ENCODE results near the gene ADCY2. TPM values are rescaled to one million over a fixed set of nuclear protein-coding genes. Genes with fewer than 3 reads are reported as not detected.
A peak's percentile ranks its signal among the peaks of the same experiment; 100 is the strongest.

ADCY2 gene
- polyA plus RNA-seq, 5 donors = 7.1 to 11.9 (median 11.0) TPM

- DNase-seq = no peak
Measured at GRCh38 chr5:7742241-7742656, 346.3 kb downstream of the ADCY2 start.

GRCh38 chr5:7745882-7746610 is 350.1 kb downstream of the ADCY2 start:
- DNase-seq = peak; percentile 81 to 88

- DNase-seq = no peak
Measured at GRCh38 chr5:7747728-7748127, 351.8 kb downstream of the ADCY2 start.

GRCh38 chr5:7749626-7750025 is 353.7 kb downstream of the ADCY2 start:
- DNase-seq = no peak

GRCh38 chr5:7751874-7752273 is 355.9 kb downstream of the ADCY2 start:
- no peak for DNase-seq

GRCh38 chr5:7753181-7753580 is 357.2 kb downstream of the ADCY2 start:
- DNase-seq = no peak

GRCh38 chr5:7753596-7753995 is 357.7 kb downstream of the ADCY2 start:
- DNase-seq = no peak

GRCh38 chr5:7754490-7754889 is 358.6 kb downstream of the ADCY2 start:
- no peak for DNase-seq

- no peak for DNase-seq
Measured at GRCh38 chr5:7754997-7755596, 359.2 kb downstream of the ADCY2 start.

GRCh38 chr5:7755958-7756357 is 360.0 kb downstream of the ADCY2 start:
- no peak for DNase-seq

- no peak for DNase-seq
Measured at GRCh38 chr5:7756453-7756852, 360.5 kb downstream of the ADCY2 start.

- DNase-seq = no peak
Measured at GRCh38 chr5:7759257-7759871, 363.4 kb downstream of the ADCY2 start.

- no peak for DNase-seq
Measured at GRCh38 chr5:7759951-7760580, 364.1 kb downstream of the ADCY2 start.

GRCh38 chr5:7762267-7762666 is 366.3 kb downstream of the ADCY2 start:
- DNase-seq = no peak

GRCh38 chr5:7763621-7764072 is 367.7 kb downstream of the ADCY2 start:
- no peak for DNase-seq

- no peak for DNase-seq
Measured at GRCh38 chr5:7764452-7764851, 368.5 kb downstream of the ADCY2 start.

GRCh38 chr5:7770436-7770835 is 374.5 kb downstream of the ADCY2 start:
- no peak for DNase-seq

GRCh38 chr5:7772141-7772540 is 376.2 kb downstream of the ADCY2 start:
- DNase-seq = no peak

GRCh38 chr5:7773178-7773577 is 377.2 kb downstream of the ADCY2 start:
- no peak for DNase-seq

- no peak for DNase-seq
Measured at GRCh38 chr5:7776442-7776841, 380.5 kb downstream of the ADCY2 start.

- no peak for DNase-seq
Measured at GRCh38 chr5:7779019-7780005, 383.4 kb downstream of the ADCY2 start.

All from right lung (tissue), 5 donors.